SK-N-MC (cell line): Measurements from ENCODE around the gene NPAS2.

Experiments used
- EZH2 ChIP-seq: fragments of 200-600 bp; sonication (generic); IDR thresholded peaks from one replicate; pipeline ENCODE4 v1.6.1; 2017; ENCODE audit warnings: antibody characterized with exemption
- POLR2AphosphoS5 ChIP-seq: IDR thresholded peaks from 2 replicates; pipeline ENCODE4 v1.6.1; 2012; ENCODE audit warnings: mild to moderate bottlenecking, low read depth, low read length, borderline replicate concordance

GRCh38 chr2:100990166-100990565 is 170.2 kb downstream of the NPAS2 start:
- no peak for TF ChIP-seq EZH2
- no peak for TF ChIP-seq POLR2AphosphoS5
